Measurements from ENCODE around the gene ARHGAP29. TPM values are rescaled to one million over a fixed set of nuclear protein-coding genes. Genes with fewer than 3 reads are reported as not detected.

Gene ARHGAP29
- total and polyA plus RNA-seq, 2 of the 8 experiments (the other 6 are each of a cell fraction or from before 2014, with no cell fraction given), result 0.57 to 3.2 TPM

DNA sequence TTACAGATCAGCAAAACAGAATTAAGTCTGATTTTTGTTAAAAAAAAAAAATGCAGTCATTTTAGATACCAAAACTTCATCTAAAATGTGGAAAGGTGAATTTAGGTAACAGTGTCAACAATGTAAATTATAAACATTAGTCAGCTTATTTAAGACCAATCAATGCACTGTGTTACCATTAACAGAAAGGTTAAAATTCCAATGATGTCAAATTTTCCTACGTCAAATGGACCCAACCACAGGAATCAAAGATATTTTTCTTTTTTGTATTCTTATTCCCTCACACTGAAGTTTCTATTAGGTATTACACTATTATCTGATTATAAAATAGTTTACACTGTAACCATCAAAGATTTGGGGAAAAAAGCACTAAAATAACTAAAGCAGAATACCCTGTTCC, 6.5 kb downstream of the ARHGAP29 start (continued):
- TF ChIP-seq CTCF (IDR thresholded peaks at IDR 0.05; ENCODE audit: control extremely low read depth in 1 of 3, insufficient read depth in 1 of 3, low read depth in 1 of 3, low read length in 3 of 3), result no peak
